Panc1 (cell line): ENCODE results near the gene KIF26A. TPM values are rescaled to one million over a fixed set of nuclear protein-coding genes. Genes with fewer than 3 reads are reported as not detected.

Experiments
- ATAC-seq: fragments of 200-7000 bp; cut with Tn5 transposase; 2 replicates; pipeline ENCODE4 v1.9.1; 2020; ENCODE audit warnings: mild to moderate bottlenecking, moderate library complexity
- BruUV-seq: library from RNA; stranded (reverse); fragments of 400-500 nt; replicated peaks from 2 replicates; lab custom pipeline; 2021; lab: Mats Ljungman, UMichigan
- CTCF ChIA-PET: fragments of 300-600 bp; sonication (Branson Sonifier 250); formaldehyde crosslinking; loops from one replicate; lab custom pipeline; 2022; ENCODE audit warnings: antibody characterized with exemption; lab: Charles Lee
- POLR2A ChIA-PET: fragments of 300-600 bp; sonication (Branson Sonifier 250); formaldehyde crosslinking; loops from one replicate; lab custom pipeline; 2022; ENCODE audit warnings: antibody characterized with exemption; lab: Charles Lee
- DNase-seq: peaks from one replicate; pipeline ENCODE4 v3.0.0-alpha.2; 2010; ENCODE audit warnings: low read depth, low spot score
- H3K27ac ChIP-seq: 2 replicates; pipeline ENCODE4 v1.5.1; 2011; ENCODE audit warnings: mild to moderate bottlenecking, low read length, inconsistent platforms
- H3K27me3 ChIP-seq: fragments of 200-500 bp; sonication (Bioruptor generic); 2 replicates; pipeline ENCODE4 v1.6.0; 2014; ENCODE audit warnings: low read length, inconsistent platforms; ENCODE audit not compliant: control insufficient read depth, insufficient read depth
- H3K36me3 ChIP-seq: fragments of 200-500 bp; sonication (Bioruptor generic); 2 replicates; pipeline ENCODE4 v1.5.1; 2014; ENCODE audit warnings: inconsistent platforms, mild to moderate bottlenecking, low read length, moderate library complexity; ENCODE audit not compliant: control insufficient read depth, insufficient read depth
- H3K4me1 ChIP-seq: 2 replicates; pipeline ENCODE4 v1.5.1; 2011; ENCODE audit warnings: inconsistent platforms, mild to moderate bottlenecking, low read length, moderate library complexity; ENCODE audit not compliant: control insufficient read depth, insufficient read depth
- H3K4me3 ChIP-seq, 2 experiments: 2 replicates each; pipeline ENCODE4 v1.5.1; 2011 to 2012; ENCODE audit warnings: low read depth in 2 of 2, low read length in 2 of 2, mild to moderate bottlenecking in 2 of 2, inconsistent platforms in 1 of 2, moderate library complexity in 1 of 2
- H3K9me3 ChIP-seq: fragments of 200-500 bp; sonication (Bioruptor generic); 2 replicates; pipeline ENCODE4 v1.5.1; 2014; ENCODE audit warnings: low read depth, mild to moderate bottlenecking, inconsistent platforms, low read length, moderate library complexity; ENCODE audit not compliant: control insufficient read depth, insufficient read depth
- POLR2AphosphoS5 ChIP-seq: IDR thresholded peaks from 2 replicates; pipeline ENCODE4 v1.6.1; 2012; ENCODE audit warnings: mild to moderate bottlenecking, low read depth, low read length, moderate library complexity
- SIN3A ChIP-seq: IDR thresholded peaks from 2 replicates; pipeline ENCODE4 v1.6.1; 2012; ENCODE audit warnings: low read depth, mild to moderate bottlenecking, low read length, moderate library complexity, borderline replicate concordance; ENCODE audit not compliant: insufficient read depth
- TCF7L2 ChIP-seq: IDR thresholded peaks from 2 replicates; pipeline ENCODE4 v1.6.1; 2011; ENCODE audit warnings: mild to moderate bottlenecking, low read depth, low read length, inconsistent platforms
- in situ Hi-C: cut with HindIII; loops from 2 replicates; pipeline ENCODE4 v1.10.0; 2016; ENCODE audit warnings: low sequenced_read_pairs, low pct_unique_long_range_greater_than_20kb
- intact Hi-C: fragments of 100-400 bp; cut with micrococcal nuclease; formaldehyde crosslinking; loops from one replicate; pipeline ENCODE4 v1.10.0; 2022; ENCODE audit not compliant: unreplicated experiment
- total RNA-seq: library from RNA; stranded (reverse); gene quantifications from one replicate; pipeline ENCODE4 v1.2.1, GENCODE V29; 2021; ENCODE audit not compliant: unreplicated experiment
- TF ChIP-seq, protein P1 (sequence below): fragments of 450-650 bp; IDR thresholded peaks from 2 replicates; pipeline ENCODE4 v1.5.1; 2017; ENCODE audit warnings: mild to moderate bottlenecking
- TF ChIP-seq, protein P2 (sequence below), 2 experiments: IDR thresholded peaks; 2 replicates each; pipeline ENCODE4 v1.6.1; 2011 to 2012; ENCODE audit warnings: low read depth in 2 of 2, control low read depth in 1 of 2, low read length in 1 of 2, mild to moderate bottlenecking in 1 of 2, moderate library complexity in 1 of 2; ENCODE audit not compliant: insufficient read depth in 1 of 2

The KIF26A gene
- total RNA-seq, 1 experiment from 2014 or later: 4.4 TPM

DNA sequence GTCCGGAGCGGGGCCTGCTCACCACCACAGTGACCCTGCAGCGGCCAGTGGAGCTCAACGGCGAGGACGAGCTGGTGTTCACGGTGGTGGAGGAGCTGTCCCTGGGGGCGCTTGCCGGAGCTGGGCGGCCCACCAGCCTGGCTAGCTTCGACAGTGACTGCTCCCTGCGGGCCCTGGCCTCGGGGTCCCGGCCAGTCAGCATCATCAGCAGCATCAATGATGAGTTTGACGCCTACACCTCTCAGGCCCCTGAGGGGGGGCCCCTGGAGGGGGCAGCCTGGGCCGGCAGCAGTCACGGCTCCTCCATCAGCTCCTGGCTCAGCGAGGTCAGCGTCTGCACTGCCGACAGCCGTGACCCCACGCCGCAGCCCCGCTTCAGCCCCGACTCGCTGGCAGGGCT, 37.4 kb downstream of the KIF26A start:
- Histone ChIP-seq H3K27ac (no peak overlapping the region), H3K36me3 (no peaks in the 10 kb centered on the region), H3K4me3 (no peak overlapping the region), H3K4me1 (no peaks in the 10 kb centered on the region), H3K9me3 (no peaks in the 10 kb centered on the region), H3K27me3 (no peaks in the 10 kb centered on the region)
- ChIA-PET CTCF (no interaction called here), POLR2A (no interaction called here)
- no peak for DNase-seq
- no TSS peak for BruUV-seq
- intact Hi-C loops: no loop called here
- in situ Hi-C loops: no loop called here
- no peak for ATAC-seq
- TF ChIP-seq, protein P1, sequence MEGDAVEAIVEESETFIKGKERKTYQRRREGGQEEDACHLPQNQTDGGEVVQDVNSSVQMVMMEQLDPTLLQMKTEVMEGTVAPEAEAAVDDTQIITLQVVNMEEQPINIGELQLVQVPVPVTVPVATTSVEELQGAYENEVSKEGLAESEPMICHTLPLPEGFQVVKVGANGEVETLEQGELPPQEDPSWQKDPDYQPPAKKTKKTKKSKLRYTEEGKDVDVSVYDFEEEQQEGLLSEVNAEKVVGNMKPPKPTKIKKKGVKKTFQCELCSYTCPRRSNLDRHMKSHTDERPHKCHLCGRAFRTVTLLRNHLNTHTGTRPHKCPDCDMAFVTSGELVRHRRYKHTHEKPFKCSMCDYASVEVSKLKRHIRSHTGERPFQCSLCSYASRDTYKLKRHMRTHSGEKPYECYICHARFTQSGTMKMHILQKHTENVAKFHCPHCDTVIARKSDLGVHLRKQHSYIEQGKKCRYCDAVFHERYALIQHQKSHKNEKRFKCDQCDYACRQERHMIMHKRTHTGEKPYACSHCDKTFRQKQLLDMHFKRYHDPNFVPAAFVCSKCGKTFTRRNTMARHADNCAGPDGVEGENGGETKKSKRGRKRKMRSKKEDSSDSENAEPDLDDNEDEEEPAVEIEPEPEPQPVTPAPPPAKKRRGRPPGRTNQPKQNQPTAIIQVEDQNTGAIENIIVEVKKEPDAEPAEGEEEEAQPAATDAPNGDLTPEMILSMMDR: no peak
- TF ChIP-seq TCF7L2: no peak
- no peak for TF ChIP-seq POLR2AphosphoS5
- no peak for TF ChIP-seq SIN3A
- TF ChIP-seq, protein P2, sequence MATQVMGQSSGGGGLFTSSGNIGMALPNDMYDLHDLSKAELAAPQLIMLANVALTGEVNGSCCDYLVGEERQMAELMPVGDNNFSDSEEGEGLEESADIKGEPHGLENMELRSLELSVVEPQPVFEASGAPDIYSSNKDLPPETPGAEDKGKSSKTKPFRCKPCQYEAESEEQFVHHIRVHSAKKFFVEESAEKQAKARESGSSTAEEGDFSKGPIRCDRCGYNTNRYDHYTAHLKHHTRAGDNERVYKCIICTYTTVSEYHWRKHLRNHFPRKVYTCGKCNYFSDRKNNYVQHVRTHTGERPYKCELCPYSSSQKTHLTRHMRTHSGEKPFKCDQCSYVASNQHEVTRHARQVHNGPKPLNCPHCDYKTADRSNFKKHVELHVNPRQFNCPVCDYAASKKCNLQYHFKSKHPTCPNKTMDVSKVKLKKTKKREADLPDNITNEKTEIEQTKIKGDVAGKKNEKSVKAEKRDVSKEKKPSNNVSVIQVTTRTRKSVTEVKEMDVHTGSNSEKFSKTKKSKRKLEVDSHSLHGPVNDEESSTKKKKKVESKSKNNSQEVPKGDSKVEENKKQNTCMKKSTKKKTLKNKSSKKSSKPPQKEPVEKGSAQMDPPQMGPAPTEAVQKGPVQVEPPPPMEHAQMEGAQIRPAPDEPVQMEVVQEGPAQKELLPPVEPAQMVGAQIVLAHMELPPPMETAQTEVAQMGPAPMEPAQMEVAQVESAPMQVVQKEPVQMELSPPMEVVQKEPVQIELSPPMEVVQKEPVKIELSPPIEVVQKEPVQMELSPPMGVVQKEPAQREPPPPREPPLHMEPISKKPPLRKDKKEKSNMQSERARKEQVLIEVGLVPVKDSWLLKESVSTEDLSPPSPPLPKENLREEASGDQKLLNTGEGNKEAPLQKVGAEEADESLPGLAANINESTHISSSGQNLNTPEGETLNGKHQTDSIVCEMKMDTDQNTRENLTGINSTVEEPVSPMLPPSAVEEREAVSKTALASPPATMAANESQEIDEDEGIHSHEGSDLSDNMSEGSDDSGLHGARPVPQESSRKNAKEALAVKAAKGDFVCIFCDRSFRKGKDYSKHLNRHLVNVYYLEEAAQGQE (IDR thresholded peaks at IDR 0.05; ENCODE audit: insufficient read depth in 1 of 2, low read depth in 2 of 2, low read length in 1 of 2): no peak

DNA sequence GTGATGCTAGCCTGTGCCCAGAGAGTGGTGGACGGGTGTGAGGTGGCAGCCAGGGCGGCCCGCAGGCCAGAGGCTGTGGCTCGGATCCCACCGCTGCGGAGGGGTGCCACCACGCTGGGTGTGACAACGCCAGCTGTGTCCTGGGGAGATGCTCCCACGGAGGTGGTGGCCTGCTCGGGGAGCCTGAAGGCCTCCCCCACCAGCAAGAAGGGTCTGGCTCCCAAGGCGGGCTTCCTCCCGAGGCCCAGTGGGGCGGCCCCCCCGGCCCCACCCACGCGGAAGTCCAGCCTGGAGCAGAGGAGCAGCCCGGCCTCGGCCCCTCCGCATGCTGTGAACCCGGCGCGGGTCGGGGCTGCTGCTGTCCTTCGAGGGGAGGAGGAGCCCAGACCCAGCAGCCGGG, 38.2 kb downstream of the KIF26A start:
- no peaks in the 10 kb centered on the region for H3K4me1 ChIP-seq
- intact Hi-C loops (no loop called here), in situ Hi-C loops (no loop called here)
- CTCF ChIA-PET: no interaction called here
- TF ChIP-seq, protein P2 (IDR thresholded peaks at IDR 0.05; ENCODE audit: insufficient read depth in 1 of 2, low read depth in 2 of 2, low read length in 1 of 2): no peak
- TF ChIP-seq, protein P1: no peak
- TF ChIP-seq POLR2AphosphoS5 (no peak), SIN3A (no peak), TCF7L2 (no peak)
- H3K36me3 ChIP-seq: no peaks in the 10 kb centered on the region
- DNase-seq (no peak), ATAC-seq (no peak)
- POLR2A ChIA-PET: no interaction called here
- no TSS peak for BruUV-seq
- H3K27me3 ChIP-seq: no peaks in the 10 kb centered on the region
- H3K9me3 ChIP-seq: no peaks in the 10 kb centered on the region
- H3K4me3 ChIP-seq: no peak overlapping the region
- H3K27ac ChIP-seq: no peak overlapping the region
